ENCODE results near the gene TM9SF1.

DNA sequence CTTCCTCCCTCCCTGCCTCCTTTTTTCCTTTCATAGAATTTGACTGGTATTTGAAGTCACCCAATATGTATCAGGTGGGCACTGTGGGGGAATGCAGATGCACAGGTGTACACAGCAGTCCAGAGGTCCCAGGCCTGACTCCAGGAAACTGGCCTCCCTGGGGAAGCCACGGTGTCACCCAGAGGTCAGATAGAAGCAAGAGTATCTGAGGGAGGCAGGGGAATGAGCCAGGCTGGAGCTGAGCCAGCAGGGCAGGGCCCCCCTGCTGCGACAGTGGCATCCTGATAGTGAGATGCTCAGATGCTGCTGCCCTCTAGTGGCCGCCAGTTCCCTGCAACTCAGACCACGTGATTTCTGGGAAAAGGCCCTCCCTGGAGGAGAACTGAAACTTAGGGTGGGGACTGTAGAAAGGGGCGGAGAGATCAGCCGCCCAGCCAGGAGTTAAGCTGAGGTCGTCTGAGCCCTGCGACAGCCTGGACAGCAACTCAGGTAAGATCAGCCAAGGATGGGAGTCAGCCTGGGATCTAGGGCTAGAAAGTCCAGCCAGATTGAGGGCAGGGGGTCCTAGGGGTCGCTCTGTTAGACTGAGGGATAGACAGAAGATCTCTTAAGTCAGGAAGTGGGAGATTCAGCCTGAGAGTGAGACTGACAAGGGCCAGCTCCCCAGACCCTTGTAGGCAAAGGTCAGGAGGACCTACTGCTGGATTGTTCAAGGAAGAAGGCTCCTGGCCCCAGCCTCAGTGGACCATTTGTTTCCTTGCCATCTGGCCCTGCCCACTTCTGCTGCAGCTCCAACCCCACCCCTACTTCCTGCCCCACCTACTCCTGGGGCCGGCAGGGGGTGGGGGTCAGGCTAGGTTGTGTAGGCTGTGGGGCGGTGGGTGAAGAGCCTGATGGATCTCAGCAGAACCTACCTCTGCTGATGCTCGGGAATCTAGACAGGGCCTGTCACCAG lies 34.1 kb downstream of the TM9SF1 start, which contains the start of gene IRF9:
- TF ChIP-seq, protein P1, sequence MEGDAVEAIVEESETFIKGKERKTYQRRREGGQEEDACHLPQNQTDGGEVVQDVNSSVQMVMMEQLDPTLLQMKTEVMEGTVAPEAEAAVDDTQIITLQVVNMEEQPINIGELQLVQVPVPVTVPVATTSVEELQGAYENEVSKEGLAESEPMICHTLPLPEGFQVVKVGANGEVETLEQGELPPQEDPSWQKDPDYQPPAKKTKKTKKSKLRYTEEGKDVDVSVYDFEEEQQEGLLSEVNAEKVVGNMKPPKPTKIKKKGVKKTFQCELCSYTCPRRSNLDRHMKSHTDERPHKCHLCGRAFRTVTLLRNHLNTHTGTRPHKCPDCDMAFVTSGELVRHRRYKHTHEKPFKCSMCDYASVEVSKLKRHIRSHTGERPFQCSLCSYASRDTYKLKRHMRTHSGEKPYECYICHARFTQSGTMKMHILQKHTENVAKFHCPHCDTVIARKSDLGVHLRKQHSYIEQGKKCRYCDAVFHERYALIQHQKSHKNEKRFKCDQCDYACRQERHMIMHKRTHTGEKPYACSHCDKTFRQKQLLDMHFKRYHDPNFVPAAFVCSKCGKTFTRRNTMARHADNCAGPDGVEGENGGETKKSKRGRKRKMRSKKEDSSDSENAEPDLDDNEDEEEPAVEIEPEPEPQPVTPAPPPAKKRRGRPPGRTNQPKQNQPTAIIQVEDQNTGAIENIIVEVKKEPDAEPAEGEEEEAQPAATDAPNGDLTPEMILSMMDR (IDR thresholded peaks at IDR 0.05) = peak; percentile 91 to 96 (median 94)
- peak in 2 of 4 donors; percentile 34 to 86 for TF ChIP-seq EP300 (IDR thresholded peaks at IDR 0.05)

Data from sigmoid colon (tissue), 4 donors.